GM12878 (cell line): Measurements from ENCODE around the gene ABCG4. TPM values are rescaled to one million over a fixed set of nuclear protein-coding genes. Genes with fewer than 3 reads are reported as not detected.

Source experiments
- ATAC-seq: fragments of 200-7000 bp; cut with Tn5 transposase; 3 replicates; pipeline ENCODE4 v1.9.1; 2020; ENCODE audit warnings: mild to moderate bottlenecking, moderate library complexity
- Bru-seq: library from RNA; stranded (reverse); fragments of 400-500 nt; gene quantifications from one replicate; lab custom pipeline; 2021; lab: Mats Ljungman, UMichigan
- BruChase-seq, 2 experiments: library from RNA; stranded (reverse); fragments of 400-500 nt; gene quantifications; one replicate each; lab custom pipeline; 2021; lab: Mats Ljungman, UMichigan
- BruUV-seq: library from RNA; stranded (reverse); fragments of 400-500 nt; replicated peaks from 2 replicates; lab custom pipeline; 2021; lab: Mats Ljungman, UMichigan
- CTCF ChIA-PET: fragments of 300-600 bp; sonication (Branson Sonifier 250); formaldehyde crosslinking; extraction: SDS; loops from one replicate; lab custom pipeline; 2021; ENCODE audit warnings: inconsistent platforms; lab: Yijun Ruan, JAX
- POLR2A ChIA-PET: fragments of 350-600 bp; formaldehyde crosslinking; extraction: SDS; loops from one replicate; lab custom pipeline; 2021; ENCODE audit warnings: inconsistent platforms; lab: Charles Lee
- RAD21 ChIA-PET: fragments of 300-600 bp; sonication (Branson Sonifier 250); formaldehyde crosslinking; loops from one replicate; lab custom pipeline; 2023; ENCODE audit warnings: antibody characterized with exemption; ENCODE audit not compliant: unreplicated experiment; lab: Charles Lee
- SMC1A ChIA-PET: fragments of 300-600 bp; sonication (Branson Sonifier 250); formaldehyde crosslinking; loops from one replicate; lab custom pipeline; 2023; ENCODE audit not compliant: unreplicated experiment, uncharacterized antibody; lab: Charles Lee
- DNase-seq: peaks from one replicate; pipeline ENCODE4 v3.0.0-alpha.2; 2011; ENCODE audit warnings: low read depth, low spot score
- FAIRE-seq: peaks from 3 replicates; lab custom pipeline; 2011; peaks lifted over from hg19 to GRCh38; lab: Jason Lieb, UNC
- H2AFZ ChIP-seq: 2 replicates; pipeline ENCODE4 v1.6.0; 2011; ENCODE audit warnings: low read depth, low read length, control low read depth; ENCODE audit not compliant: control insufficient read depth
- H3K27ac ChIP-seq: 2 replicates; pipeline ENCODE4 v1.5.1; 2011; ENCODE audit warnings: control low read depth; ENCODE audit not compliant: control insufficient read depth, insufficient read depth
- H3K27me3 ChIP-seq, 2 experiments: replicated peaks in 1 of 2; 2 replicates each; pipeline versions ENCODE4 v1.6.0 to v1.6.1; 2011; ENCODE audit warnings: low read length in 1 of 2; ENCODE audit not compliant: control insufficient read depth in 2 of 2, insufficient read depth in 2 of 2
- H3K36me3 ChIP-seq, 2 experiments: 2 replicates each; pipeline ENCODE4 v1.5.1; 2011; ENCODE audit warnings: low read length in 1 of 2; ENCODE audit not compliant: control insufficient read depth in 2 of 2, insufficient read depth in 2 of 2
- H3K4me1 ChIP-seq: 2 replicates; pipeline ENCODE4 v1.6.1; 2011; ENCODE audit warnings: mild to moderate bottlenecking, low read length, moderate library complexity, mixed read lengths; ENCODE audit not compliant: control insufficient read depth, insufficient read depth
- H3K4me2 ChIP-seq: 2 replicates; pipeline ENCODE4 v1.6.0; 2011; ENCODE audit warnings: control low read depth; ENCODE audit not compliant: control insufficient read depth, insufficient read depth
- H3K4me3 ChIP-seq: fragments of 200-600 bp; sonication (generic); 2 replicates; pipeline ENCODE4 v1.5.1; 2016
- H3K79me2 ChIP-seq: 2 replicates; pipeline ENCODE4 v1.6.0; 2011; ENCODE audit warnings: low read length; ENCODE audit not compliant: control insufficient read depth, insufficient read depth
- H3K9ac ChIP-seq: 2 replicates; pipeline ENCODE4 v1.8.0; 2011; ENCODE audit warnings: low read length, control low read depth, mixed read lengths; ENCODE audit not compliant: control insufficient read depth, insufficient read depth
- H3K9me3 ChIP-seq: replicated peaks from 3 replicates; pipeline ENCODE4 v1.5.1; 2011; ENCODE audit warnings: mild to moderate bottlenecking, low read length; ENCODE audit not compliant: control insufficient read depth, insufficient read depth
- H4K20me1 ChIP-seq: 2 replicates; pipeline ENCODE4 v1.6.0; 2011; ENCODE audit not compliant: control insufficient read depth, insufficient read depth
- ETV6 ChIP-seq, 2 experiments: fragments of 450-650 bp in 1 of 2; IDR thresholded peaks in 1 of 2; conservative IDR thresholded peaks in 1 of 2; 2 replicates each; pipeline ENCODE4 v1.6.1; 2014; ENCODE audit warnings: antibody characterized with exemption in 1 of 2, borderline replicate concordance in 1 of 2, low read depth in 1 of 2, mild to moderate bottlenecking in 1 of 2, moderate library complexity in 1 of 2
- REST ChIP-seq: IDR thresholded peaks from 2 replicates; pipeline ENCODE4 v1.6.1; 2012; ENCODE audit warnings: mild to moderate bottlenecking, low read depth, low read length
- SUZ12 ChIP-seq: fragments of 200-600 bp; sonication (generic); IDR thresholded peaks from one replicate; pipeline ENCODE4 v1.6.1; 2018; ENCODE audit warnings: antibody characterized with exemption, mild to moderate bottlenecking; ENCODE audit not compliant: unreplicated experiment
- WGBS: methylation state at CpG from one replicate; pipeline ENCODE4 v1.1.6; 2016; ENCODE audit warnings: low lambda C conversion rate; ENCODE audit not compliant: insufficient replicate concordance, insufficient coverage; ENCODE audit errors: missing lambda C conversion rate; 5-methylcytosine and 5-hydroxymethylcytosine counted together
- in situ Hi-C: fragments of 300-500 bp; cut with MboI; formaldehyde crosslinking; loops from 9 replicates; pipeline ENCODE4 v1.14.3; 2018; ENCODE audit warnings: mixed read lengths
- intact Hi-C: fragments of 100-400 bp; cut with micrococcal nuclease; formaldehyde crosslinking; loops from one replicate; pipeline ENCODE4 v1.14.2; 2022; ENCODE audit not compliant: unreplicated experiment
- long read RNA-seq, 2 experiments: library from polyadenylated mRNA; unstranded; transcript quantifications; one replicate each; pipeline ENCODE4 v2.0.0, GENCODE V29; 2019 to 2020
- polyA minus RNA-seq, 3 experiments: library from RNA; depleted of rRNA, polyadenylated mRNA; stranded (reverse); fragments of >200 nt; gene quantifications; 2 replicates each; pipeline ENCODE4 v1.2.3, GENCODE V29; 2011
- polyA plus RNA-seq, 11 experiments: library from polyadenylated mRNA; depleted of rRNA in 4 of 11; unstranded in 6 of 11; stranded (reverse) in 5 of 11; fragments of >200 nt; fragmentation: Nextera tagmentation in 4 of 11; fragmentation: Illumina TruSeq in 1 of 11; extraction: Ambion mirVana in 4 of 11; extraction: Trizol in 1 of 11; gene quantifications; 1 replicate in 1 of 11; 2 replicates in 10 of 11; pipeline versions ENCODE4 v1.2.1 to v1.2.3, GENCODE V29; 2011 to 2016; ENCODE audit warnings: inconsistent platforms in 2 of 11, missing spikeins in 2 of 11, low read depth in 1 of 11
- total RNA-seq, 4 experiments: library from RNA; depleted of rRNA in 3 of 4; stranded (reverse); fragments of >200 nt in 3 of 4; fragmentation: Illumina TruSeq in 1 of 4; extraction: Trizol in 1 of 4; gene quantifications; 2 replicates each; pipeline versions ENCODE4 v1.2.1 to v1.2.3, GENCODE V29; 2013 to 2021

Gene ABCG4
- total RNA-seq (2013; cell fraction: nucleolus; rRNA removed), result not detected in 2 replicates
- total RNA-seq (2014; rRNA removed) (not detected in 2 replicates), total RNA-seq (2014; rRNA removed; fragmentation: Illumina TruSeq; extraction: Trizol) (not detected in 2 replicates), total RNA-seq (2021) (not detected in 2 replicates), polyA plus RNA-seq (2011; rRNA removed) (not detected in 2 replicates), polyA plus RNA-seq (2014; fragmentation: Illumina TruSeq; extraction: Trizol) (not detected in 2 replicates), polyA plus RNA-seq (2014; fragmentation: Nextera tagmentation; extraction: Ambion mirVana) (not detected), polyA plus RNA-seq (2014; rRNA removed) (0.04 TPM in 1 of 2 replicates, not detected in the other), polyA plus RNA-seq (2016; fragmentation: Nextera tagmentation; extraction: Ambion mirVana) (not detected), polyA minus RNA-seq (2011; rRNA and poly(A)+ RNA removed) (not detected in 2 replicates), Bru-seq, nascent RNA (percentile 6 among the genes with signal in this experiment), BruChase-seq, experiment 1, labeled RNA remaining after a 6-hour chase (percentile 11 among the genes with signal in this experiment), BruChase-seq, experiment 2, labeled RNA remaining after a 2-hour chase (not detected)
- polyA plus RNA-seq (2011; ENCODE audit: low read depth), result not detected
- polyA plus RNA-seq (2011; cell fraction: cytosol; rRNA removed), result not detected in 2 replicates
- 0.06 TPM in 1 of 2 replicates, not detected in the other for polyA plus RNA-seq (2011; cell fraction: nucleus; rRNA removed)
- 0.03 TPM in 1 of 2 replicates, not detected in the other for polyA plus RNA-seq (2012)
- not detected in 2 replicates for polyA minus RNA-seq (2011; cell fraction: cytosol; rRNA and poly(A)+ RNA removed)
- not detected in 2 replicates for polyA minus RNA-seq (2011; cell fraction: nucleus; rRNA and poly(A)+ RNA removed)
- long read RNA-seq, experiment 1, result 0 reads
- long read RNA-seq, experiment 2, result 0 reads

GRCh38 chr11:119149018-119149785, at the start of gene ABCG4:
TSS of gene ABCG4 (plus strand) at chr11:119149052. CDS start at chr11:119149966, 914 bp downstream.
- TF ChIP-seq ETV6 (conservative IDR thresholded peaks at IDR 0.05 in 1 of 2, IDR thresholded peaks at IDR 0.05 in 1 of 2; ENCODE audit: borderline replicate concordance in 1 of 2, low read depth in 1 of 2) (no peak), SUZ12 (peak; percentile 68), REST (no peak)
- H4K20me1 ChIP-seq, result no peaks in the 10 kb centered on the region
- H3K9ac ChIP-seq, result no peak within 1 kb of the TSS
- H3K27ac ChIP-seq, result no peak within 1 kb of the TSS
- ChIA-PET RAD21 (no interaction called here), SMC1A (no interaction called here), CTCF (no interaction called here), POLR2A (interaction anchor here (0.5 to 0.6 kb wide), 3 partner anchors 21 to 213 kb away, joined by 3 to 7 read pairs (median 3); no protein-coding TSS in a partner anchor)
- H3K4me3 ChIP-seq, result peak within 1 kb of the TSS; percentile 67
- H3K27me3 ChIP-seq, result peaks cover 12 to 17% of the 10 kb centered on the region in 2 experiments; a peak in 3 of 4 replicates
- peak; percentile 32 for ATAC-seq
- no peaks in the 10 kb centered on the region for H3K9me3 ChIP-seq
- no peak for DNase-seq
- H3K4me1 ChIP-seq, result no peaks in the 10 kb centered on the region
- H3K4me2 ChIP-seq, result peak within 1 kb of the TSS; percentile 79
- intact Hi-C loops, result loop anchor here (5.0 kb wide), 2 partner anchors 48 to 173 kb away; no protein-coding TSS in a partner anchor
- H2AFZ ChIP-seq, result peak within 1 kb of the TSS; percentile 42
- no peaks in the 10 kb centered on the region for H3K36me3 ChIP-seq
- WGBS, result 7% methylated on average over 63 of the region's 73 CpGs
- in situ Hi-C loops, result no loop called here
- no peaks in the 10 kb centered on the region for H3K79me2 ChIP-seq
- no TSS peak for BruUV-seq
- FAIRE-seq, result no peak
